GM12892 (cell line): ENCODE results near the gene FAHD2A. TPM values are rescaled to one million over a fixed set of nuclear protein-coding genes. Genes with fewer than 3 reads are reported as not detected.
"Not testable (repeated sequence)": the region's sequence is repeated elsewhere in the genome, so short reads cannot be mapped to it uniquely, and the experiment has no call there.

Source experiments
- DNase-seq: peaks from one replicate; pipeline ENCODE4 v3.0.0; 2011; ENCODE audit not compliant: insufficient read length
- FAIRE-seq: peaks from 2 replicates; lab custom pipeline; 2011; peaks lifted over from hg19 to GRCh38; lab: Jason Lieb, UNC
- POLR2A ChIP-seq: IDR thresholded peaks from 2 replicates; pipeline ENCODE4 v1.6.1; 2011; ENCODE audit warnings: low read depth, low read length, control low read depth
- POLR2AphosphoS5 ChIP-seq: IDR thresholded peaks from 2 replicates; pipeline ENCODE4 v1.6.1; 2011; ENCODE audit warnings: low read depth, low read length, control low read depth
- TAF1 ChIP-seq: IDR thresholded peaks from 2 replicates; pipeline ENCODE4 v1.6.1; 2011; ENCODE audit warnings: low read depth, mild to moderate bottlenecking, control low read depth, low read length, borderline replicate concordance
- polyA plus RNA-seq: library from polyadenylated mRNA; unstranded; fragments of >200 nt; gene quantifications from one replicate; pipeline ENCODE4 v1.2.1, GENCODE V29; 2012; ENCODE audit warnings: missing spikeins, inconsistent platforms; ENCODE audit not compliant: missing spikeins

The FAHD2A gene
- polyA plus RNA-seq, result 23.5 TPM

GRCh38 chr2:95402370-95403203 is at the start of gene FAHD2A:
FAHD2A (plus strand) TSS chr2:95402708; CDS start chr2:95405559, 2,851 bp downstream.
- FAIRE-seq (peak; percentile 40), DNase-seq (peak; percentile 99)
- TF ChIP-seq POLR2AphosphoS5 (peak; percentile 83), POLR2A (peak; percentile 82; the same call in 1 of the 2 replicates), TAF1 (no peak)

- TF ChIP-seq TAF1, result no peak
- TF ChIP-seq POLR2AphosphoS5, result no peak
- TF ChIP-seq POLR2A, result no peak
- FAIRE-seq (no peak), DNase-seq (no peak)
Observed at GRCh38 chr2:95353055-95353575, 49.4 kb upstream of the FAHD2A start.

GRCh38 chr2:95353613-95354468 is 48.7 kb upstream of the FAHD2A start:
- FAIRE-seq (no peak), DNase-seq (no peak)
- TF ChIP-seq POLR2AphosphoS5, result no peak
- no peak for TF ChIP-seq POLR2A
- TF ChIP-seq TAF1, result no peak

GRCh38 chr2:95354469-95354901 is 48.0 kb upstream of the FAHD2A start:
- FAIRE-seq, result no peak
- DNase-seq, result no peak
- TF ChIP-seq TAF1, result no peak
- no peak for TF ChIP-seq POLR2A
- TF ChIP-seq POLR2AphosphoS5, result no peak

GRCh38 chr2:95354925-95355324 is 47.6 kb upstream of the FAHD2A start:
- no peak for FAIRE-seq

GRCh38 chr2:95355486-95355885 is 47.0 kb upstream of the FAHD2A start:
- not testable (repeated sequence) for DNase-seq, FAIRE-seq

More at GRCh38 chr2:95354925-95355324, 47.6 kb upstream of the FAHD2A start:
- no peak for DNase-seq
- no peak for TF ChIP-seq POLR2A
- TF ChIP-seq POLR2AphosphoS5, result no peak
- TF ChIP-seq TAF1, result no peak

- DNase-seq, result no peak
- no peak for TF ChIP-seq POLR2AphosphoS5
- FAIRE-seq, result no peak
Observed at GRCh38 chr2:95356821-95357700, 45.4 kb upstream of the FAHD2A start.

- DNase-seq, result no peak
- TF ChIP-seq POLR2A (no peak), TAF1 (no peak), POLR2AphosphoS5 (no peak)
- FAIRE-seq, result no peak
Observed at GRCh38 chr2:95357717-95358280, 44.7 kb upstream of the FAHD2A start.

GRCh38 chr2:95359031-95359430 is 43.5 kb upstream of the FAHD2A start:
- DNase-seq (no peak), FAIRE-seq (no peak)
- no peak for TF ChIP-seq POLR2AphosphoS5
- no peak for TF ChIP-seq TAF1
- TF ChIP-seq POLR2A, result no peak

- DNase-seq, result no peak
- TF ChIP-seq POLR2A (no peak), POLR2AphosphoS5 (no peak), TAF1 (no peak)
Observed at GRCh38 chr2:95359501-95359930, 43.0 kb upstream of the FAHD2A start.

More at GRCh38 chr2:95359501-95359930, 43.0 kb upstream of the FAHD2A start:
- FAIRE-seq, result no peak
